Stimulated activated CD4-positive, alpha-beta T cell treated with anti-CD3 and anti-CD28 coated beads, TNF-alpha, amount 100 ng/mL, for 24 hours (primary cell): ENCODE measurements around the gene MEGF10.

Experiments
- DNase-seq, 3 experiments: peaks; one replicate each; pipeline ENCODE4 v3.0.0-alpha.2; 2020; ENCODE audit warnings: low read depth in 3 of 3

MEGF10 gene

DNA sequence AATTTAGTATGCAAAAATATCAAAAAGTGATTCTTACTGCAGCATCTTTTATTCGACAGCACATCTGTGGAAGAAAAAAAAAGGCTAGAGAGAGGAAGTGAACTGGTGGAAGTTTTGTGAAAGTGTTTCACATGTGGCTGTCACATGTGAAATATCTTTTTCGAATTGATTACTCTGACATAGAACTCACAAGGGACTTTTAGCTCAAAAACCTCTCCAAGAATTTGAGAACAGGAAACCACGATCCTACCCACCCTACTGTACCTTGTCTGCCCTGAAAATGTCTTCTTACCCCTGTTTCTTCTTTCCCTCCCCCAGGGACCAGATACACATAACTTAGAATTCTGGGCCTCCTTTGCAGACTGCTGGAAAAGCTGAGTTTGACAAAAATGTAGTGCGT, 120.4 kb downstream of the MEGF10 start:
- DNase-seq: no peak

DNA sequence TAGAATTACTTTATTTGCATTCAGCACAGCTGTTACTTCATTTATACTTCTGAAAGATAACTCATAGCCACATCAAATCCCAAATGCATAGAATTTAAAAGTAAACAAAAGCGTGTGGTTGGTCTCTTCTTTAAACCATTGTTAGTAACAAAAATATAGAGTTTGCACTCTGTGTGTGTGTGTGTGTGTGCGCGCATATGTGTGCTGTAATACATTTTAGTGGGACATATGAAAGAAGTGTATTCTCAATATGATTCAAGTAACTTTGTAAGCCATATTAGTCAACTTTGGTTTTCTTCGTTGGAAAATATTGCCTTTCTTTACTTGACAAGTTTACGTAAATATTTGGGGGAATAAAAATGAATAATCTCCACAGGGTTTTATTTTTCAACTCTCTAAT, 120.8 kb downstream of the MEGF10 start:
- DNase-seq: no peak

DNA sequence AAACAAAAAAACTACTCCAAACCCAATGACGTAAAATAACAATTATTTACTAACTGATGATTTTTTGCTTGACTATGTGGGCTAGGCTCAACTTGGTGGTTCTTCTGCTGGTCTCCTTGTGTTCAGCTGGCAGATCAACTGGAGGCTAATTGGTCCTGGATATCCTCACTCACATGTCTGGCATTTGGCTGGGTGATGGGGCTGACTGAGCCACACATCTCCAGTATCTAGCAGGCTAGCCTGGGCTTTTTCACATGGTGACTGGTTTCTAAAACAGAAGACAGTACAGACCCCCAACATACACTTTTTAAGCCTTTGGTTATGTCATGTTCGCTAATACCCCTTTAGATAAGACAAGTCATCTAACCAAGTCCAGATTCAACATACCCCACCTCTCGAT, 122.1 kb downstream of the MEGF10 start:
- no peak for DNase-seq

DNA sequence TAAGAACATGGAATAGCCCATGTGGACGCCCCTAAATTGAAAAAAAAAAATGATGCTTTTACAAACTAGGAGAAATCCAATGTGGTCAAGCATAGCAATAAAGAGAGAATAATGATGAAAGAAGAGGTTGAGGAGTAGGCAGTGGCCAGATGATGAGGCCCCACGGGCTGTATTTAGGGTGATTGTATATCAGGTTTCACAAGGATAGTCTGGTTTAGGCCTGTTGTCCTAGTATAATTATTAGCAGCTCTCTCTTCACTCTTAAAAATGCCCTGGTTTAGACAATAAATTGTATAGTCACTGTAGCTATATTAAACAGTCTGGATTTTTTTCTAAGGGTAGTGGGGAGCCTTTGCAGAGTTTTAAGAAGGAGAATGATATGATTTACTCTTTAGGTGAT, 124.4 kb downstream of the MEGF10 start:
- DNase-seq: no peak

DNA sequence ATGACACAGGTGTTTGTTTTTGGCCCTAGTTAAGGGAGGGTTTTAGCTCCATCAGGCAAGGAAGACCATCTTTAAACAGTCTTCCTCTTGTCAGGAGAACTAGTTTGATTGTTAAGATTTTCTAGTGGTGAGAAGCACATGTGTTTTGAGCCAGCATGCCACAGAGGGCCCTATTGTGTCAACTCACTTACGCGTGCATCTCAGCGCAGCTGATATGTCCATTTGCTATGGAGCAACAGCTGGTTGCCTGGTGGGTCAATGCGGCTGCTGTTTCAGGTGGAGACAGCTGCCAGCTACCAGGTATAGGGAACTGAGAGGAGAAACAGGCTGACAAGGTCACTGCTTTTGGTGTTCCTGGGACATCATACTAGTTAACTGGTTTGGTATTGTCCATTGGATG, 126.3 kb downstream of the MEGF10 start:
- no peak for DNase-seq

DNA sequence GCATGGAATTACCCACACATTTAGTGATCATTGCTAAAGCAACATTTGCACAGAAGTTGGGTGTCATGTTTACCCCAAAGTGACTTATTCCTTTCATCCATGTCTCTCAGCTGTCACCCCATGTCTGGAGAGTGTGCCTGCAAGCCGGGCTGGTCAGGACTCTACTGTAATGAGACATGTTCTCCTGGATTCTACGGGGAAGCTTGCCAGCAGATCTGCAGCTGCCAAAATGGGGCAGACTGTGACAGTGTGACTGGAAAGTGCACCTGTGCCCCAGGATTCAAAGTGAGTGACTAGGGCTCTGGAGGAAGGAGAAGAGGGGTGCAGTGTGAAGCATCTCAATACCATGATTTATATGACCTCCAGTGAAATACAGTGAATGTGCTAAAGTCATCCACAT, 126.9 kb downstream of the MEGF10 start:
- no peak for DNase-seq

DNA sequence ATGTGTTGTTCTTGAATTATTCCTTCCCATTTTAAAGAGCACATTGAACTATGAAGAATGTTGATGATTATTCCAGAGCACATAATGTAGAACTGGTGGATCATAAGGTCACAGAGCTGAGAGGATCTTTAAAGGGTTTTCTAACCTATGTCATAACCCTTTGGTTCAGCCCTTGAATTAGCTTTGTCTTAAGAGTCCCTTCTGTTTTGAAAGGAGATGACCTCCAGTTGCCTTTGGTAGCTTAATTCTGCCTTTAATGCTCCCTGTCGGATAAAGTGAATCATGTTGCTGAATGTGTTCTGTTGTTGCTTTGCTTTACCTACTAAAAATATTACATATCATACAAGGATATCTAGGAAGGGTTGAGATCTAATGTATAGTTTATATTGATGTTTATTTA, 127.8 kb downstream of the MEGF10 start:
- DNase-seq: no peak

DNA sequence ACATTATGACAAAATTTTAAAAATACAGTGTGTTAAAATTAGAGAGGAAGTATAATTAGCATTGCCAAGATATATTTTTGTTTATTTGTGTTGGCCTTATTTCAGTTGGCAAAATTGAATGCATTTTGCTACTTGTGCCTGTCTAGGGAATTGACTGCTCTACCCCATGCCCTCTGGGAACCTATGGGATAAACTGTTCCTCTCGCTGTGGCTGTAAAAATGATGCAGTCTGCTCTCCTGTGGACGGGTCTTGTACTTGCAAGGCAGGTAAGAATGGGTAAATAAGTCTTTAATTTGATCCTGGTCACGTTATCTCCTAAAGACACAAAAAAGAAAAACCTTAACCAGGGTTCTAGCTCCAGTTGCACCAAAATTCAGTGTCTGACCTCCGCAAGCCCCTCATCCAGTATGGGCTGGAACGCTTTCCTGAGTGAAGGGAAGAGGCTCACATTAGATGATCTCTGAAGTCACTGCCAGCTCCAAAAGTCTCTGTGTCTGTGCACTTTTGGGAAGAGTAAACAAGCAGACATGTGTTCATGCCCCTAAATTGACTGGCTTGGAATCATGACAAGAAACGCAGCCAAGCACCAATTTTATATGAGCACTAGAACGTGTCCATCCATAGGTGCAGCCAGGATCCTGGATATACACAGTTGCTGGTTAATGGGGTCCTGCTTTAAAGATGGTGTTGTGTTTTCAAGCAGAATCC, 128.5 kb downstream of the MEGF10 start:
- no peak for DNase-seq

DNA sequence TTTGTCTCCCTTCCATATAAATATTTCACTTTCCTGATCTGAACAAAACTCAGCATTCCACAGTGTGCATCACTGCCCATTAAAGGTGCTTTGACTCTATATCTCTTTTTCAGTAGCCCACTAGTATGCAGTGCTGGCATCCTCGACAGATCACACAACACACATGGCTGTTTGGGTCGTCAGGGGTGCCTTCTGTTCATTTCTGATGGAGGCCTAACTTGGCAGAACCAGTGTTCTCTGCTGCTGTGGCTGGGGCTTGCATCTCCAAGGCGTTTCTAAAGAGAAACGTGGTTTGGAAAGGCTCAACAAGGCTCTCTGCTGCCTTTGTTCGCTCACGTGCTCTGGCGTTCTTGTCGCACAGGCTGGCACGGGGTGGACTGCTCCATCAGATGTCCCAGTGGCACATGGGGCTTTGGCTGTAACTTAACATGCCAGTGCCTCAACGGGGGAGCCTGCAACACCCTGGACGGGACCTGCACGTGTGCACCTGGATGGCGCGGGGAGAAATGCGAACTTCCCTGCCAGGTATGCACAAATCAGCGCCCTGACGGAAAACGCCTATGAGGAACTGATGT, 129.2 kb downstream of the MEGF10 start:
- DNase-seq: no peak

DNA sequence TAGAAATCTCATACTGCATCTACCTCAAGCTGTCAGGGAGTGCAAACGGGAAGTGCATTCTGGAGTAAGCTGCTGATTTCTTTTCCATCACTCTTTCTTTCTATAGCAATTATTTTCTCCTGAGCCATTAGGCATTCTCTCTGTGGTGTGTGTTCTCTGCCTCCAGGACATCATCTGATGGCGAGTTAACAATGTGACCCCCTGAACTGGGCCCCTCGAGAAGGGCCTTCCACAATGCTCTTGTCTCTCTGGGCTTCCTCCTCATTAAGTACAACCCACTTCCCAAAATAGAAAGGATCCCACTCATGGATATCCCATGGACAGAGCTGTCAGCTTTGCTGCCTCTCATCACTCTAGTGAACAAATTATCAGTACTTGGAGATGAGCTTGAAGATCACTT, 130.2 kb downstream of the MEGF10 start:
- no peak for DNase-seq

DNA sequence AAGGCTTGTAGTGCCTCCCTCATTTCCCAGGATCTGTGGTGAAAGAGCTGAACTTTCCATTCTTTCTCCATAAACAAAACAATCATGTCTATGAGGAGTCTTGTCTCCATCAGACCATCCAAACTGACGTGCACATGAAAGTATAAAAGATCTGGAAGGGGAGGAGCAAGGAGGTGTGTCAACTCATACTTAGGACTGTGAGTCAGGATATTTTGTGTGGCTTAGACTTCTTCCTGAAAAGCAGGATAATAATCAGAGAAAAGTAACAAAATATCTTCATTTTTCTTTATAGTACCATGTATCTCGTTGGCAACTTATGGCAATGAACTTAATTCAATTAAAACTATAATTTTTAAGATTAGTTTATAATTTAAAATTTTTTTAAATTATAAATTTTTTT, 130.9 kb downstream of the MEGF10 start:
- no peak for DNase-seq

DNA sequence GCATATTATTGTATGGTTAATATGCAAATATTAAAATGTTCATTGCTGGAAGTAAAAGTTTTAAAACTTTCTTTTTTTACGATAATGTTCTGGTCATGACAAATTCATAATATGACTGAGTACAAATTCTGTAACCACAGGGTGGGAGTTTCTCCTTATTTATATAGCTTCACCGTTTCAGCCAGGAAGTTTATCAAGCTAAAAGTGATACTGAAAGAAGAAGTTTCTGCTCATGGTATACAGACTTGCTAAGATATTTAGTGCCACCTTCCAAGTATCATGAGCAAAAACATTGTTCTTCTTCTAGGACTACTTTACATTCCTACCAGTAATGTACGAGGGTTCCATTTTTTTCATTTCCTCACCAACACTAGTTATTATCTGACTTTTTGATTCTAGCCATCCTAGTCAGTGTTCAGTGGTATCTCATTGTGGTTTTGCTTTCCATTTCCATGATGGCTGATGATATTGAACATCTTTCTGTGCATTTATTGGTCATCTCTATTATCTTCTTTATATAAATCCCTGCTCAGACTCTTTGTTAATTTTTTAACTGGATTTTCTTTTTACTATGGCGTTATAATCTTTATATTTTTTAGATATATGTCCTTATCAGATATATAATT, 132.7 kb downstream of the MEGF10 start:
- DNase-seq: no peak

DNA sequence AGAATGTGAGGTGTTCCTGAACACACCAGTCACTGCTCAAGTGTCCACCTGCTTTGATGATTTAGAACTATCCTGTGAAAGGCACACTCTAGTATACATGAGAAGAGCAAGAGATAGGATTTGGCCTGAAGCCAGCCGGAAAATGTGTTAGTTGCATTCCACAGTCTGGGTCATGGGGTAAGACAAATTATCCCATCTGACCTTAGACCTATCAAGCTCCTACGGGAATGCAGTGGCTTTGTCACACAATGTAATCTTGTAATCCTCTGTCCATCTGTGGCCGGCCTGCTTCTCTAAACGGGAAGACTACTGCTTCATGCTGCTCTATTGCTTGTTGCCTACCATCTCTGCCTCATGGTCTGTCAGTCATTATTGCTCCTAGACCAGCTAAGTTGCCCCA, 134.4 kb downstream of the MEGF10 start:
- DNase-seq: no peak

DNA sequence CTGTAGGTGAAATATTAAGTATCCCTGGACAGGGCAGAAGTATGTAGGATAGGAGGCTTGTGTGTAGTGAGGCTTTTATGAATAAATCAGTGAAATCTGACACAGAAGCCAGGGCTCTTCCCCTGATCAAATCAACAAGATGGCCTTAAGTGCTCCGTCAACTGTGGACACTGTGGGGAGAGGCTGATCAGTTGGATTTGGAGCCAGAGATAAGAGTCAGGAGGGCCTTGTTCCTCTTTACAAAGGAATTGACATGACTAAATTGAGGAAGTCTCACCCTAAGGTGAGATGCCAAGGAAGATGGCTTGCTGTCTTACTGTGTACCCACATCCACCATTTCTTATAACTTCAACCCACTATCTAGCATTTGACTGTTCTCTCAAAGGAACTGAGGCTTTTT, 135.3 kb downstream of the MEGF10 start:
- DNase-seq: no peak

DNA sequence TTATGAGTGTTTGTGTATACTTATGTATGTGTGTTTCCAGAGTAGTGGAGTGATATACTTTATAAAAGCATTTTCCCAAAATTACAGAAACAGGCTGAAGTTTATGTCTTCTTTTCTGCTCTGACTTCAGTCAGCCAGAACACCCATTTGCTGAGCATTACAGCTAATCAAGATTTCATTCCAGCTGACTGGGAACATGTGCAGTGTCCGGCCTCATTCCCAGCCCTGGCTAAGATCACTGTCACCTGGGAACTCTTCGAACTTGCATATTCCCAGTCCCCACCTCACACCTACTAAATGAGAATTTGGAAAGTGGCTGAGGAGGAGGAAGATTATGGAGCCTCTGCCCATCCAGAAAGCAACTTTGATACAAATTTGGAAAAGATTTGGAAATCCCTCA, 136.1 kb downstream of the MEGF10 start:
- no peak for DNase-seq

DNA sequence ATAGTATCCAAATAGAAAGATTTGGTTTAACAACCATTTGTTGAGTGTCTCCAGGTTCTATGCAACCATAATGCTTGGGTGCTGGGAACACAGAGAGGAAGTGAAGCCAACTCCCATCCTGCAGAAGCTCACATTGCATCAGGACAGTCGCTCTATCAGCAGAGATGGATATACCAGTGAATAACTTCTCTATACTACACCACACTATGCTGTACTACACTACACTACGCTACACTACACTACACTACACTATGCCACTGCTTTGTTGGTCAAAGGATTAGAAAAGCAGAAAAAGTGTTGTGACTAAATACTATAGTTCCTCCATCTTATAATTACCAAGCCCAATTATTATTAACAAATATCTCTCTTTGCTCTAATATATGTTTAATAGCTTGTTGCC, 137.7 kb downstream of the MEGF10 start:
- DNase-seq: no peak

DNA sequence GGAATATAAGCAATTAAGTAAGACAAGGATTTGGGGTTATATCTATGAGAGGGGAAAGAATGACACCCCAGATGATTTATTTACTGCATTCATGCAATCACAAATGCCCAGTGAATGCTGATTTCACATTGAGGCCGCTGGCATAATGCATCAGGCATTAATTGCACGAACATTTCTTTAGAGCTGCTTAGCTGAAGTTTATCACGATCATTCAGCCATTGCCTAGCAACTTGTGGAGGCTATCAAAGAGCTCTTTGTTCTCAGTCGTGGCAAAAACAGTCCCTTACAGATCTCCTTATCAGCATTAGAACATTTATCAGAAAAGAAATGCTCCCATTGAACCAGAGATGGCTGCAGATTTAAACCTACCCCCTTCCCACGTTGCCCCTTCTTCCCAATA, 138.2 kb downstream of the MEGF10 start:
- no peak for DNase-seq

DNA sequence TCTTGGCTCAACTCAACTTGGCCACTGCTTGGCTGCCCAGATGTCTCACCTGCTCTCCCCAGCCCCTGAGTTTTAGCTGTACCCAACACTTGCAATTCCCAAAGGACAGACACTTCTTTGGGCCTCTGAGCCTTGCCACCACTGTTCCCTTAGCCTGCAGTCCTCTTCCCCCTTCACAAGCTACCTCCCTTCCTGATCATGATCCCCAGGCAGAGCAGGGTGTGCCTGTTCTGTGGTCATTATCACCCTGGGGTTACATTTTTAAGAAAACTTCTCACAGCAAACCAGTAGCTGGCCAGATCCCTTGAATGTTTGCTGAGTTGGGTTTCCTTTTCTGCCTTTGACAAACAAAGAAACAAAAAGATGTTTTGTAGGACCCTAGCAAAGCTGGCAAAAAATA, 139.3 kb downstream of the MEGF10 start:
- DNase-seq: no peak

DNA sequence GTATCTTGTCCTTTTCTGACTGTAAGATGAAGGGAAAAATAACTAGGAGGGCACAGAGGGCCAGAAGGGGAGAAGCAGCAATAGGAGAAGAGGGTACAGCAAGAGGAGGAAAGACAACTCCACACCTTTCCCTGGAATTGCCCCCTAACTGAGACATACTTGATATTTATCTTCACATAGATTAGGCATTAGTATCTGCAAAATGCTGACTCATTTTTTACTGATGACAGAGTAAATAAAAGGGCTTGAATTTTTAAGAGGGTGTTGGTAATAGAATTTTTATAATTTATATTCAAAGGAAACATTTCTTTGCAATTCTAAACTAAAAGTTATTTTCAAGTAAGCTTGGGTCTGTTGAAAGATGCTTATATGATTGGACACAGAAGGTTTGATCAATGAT, 140.0 kb downstream of the MEGF10 start:
- no peak for DNase-seq

DNA sequence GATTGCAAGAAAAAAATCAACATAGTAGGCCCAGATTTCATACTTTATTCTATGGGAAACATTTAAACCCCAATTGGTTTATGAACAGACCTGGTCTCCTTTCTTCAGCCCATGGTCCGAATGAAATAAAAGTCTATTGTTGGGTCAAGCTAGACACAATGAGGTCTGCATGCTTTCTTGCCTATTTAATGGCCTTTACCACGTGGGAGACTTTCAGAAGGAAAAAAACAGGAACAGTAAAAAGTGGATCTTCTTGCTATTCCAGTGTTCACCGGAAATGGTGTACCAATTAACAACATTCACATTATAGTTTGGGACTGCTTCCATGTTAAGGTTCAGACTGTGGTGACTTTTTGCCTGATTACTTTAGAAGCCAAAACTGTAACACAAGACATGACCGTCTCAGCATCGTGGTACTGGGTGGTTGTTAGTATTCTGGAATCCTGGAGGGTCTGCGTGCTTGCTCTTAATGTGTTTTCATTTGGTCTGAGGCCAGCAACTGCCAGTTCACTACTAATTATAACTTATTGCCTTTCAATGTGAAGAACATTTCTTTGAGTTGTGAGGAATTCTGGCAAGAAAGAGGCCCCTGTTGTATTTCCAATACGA, 141.5 kb downstream of the MEGF10 start:
- no peak for DNase-seq

DNA sequence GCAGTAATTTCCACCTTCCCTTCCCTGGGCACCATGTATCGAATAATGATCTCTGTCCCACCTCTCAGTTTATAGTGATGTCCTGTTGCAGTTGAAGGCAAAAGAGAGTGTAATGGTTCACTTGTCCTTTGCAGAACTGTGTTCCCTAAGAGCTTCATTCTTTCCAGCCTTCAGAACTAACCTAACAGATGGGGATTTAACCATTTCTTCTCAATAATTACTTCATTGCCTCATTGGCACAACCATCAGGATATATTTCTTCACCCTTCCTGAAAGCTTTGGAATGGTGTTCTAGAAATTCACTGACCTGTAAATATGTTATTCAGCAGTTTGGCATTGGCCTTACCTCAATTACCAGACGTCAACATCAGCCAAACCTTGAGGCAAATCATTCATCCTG, 142.9 kb downstream of the MEGF10 start:
- no peak for DNase-seq

DNA sequence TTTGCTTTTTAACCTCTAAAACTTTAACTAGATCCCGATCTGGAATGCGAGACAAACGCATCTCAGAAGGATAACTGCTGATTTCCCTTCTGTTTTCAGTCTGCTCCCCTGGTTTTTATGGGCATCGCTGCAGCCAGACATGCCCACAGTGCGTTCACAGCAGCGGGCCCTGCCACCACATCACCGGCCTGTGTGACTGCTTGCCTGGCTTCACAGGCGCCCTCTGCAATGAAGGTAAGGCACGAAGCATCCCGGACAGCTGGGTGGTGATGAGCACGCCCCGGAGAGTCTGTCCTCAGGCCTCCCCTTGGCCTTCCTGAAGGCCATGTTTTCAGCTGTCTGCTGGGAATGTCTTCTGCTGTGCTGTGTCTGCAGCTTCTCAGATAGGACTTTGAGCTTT, 144.0 kb downstream of the MEGF10 start:
- DNase-seq: no peak

DNA sequence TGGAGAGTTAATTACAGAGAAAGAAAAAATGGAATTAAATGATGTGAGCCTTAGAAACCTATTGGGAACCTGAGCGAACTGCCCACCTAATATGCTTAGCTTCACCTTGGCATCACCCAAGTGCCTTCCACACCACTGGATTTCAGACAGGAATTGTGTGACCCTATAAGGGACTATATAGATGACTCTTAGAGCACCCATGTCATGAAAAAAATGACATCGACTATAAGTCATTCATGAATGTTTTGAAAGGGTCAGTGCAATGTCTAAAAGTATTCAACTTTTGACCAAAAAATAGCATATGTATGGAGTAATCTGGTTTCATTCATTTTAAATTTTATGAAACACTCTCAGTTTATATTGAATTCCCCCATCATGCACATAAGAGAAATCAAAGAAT, 145.2 kb downstream of the MEGF10 start:
- no peak for DNase-seq
